GM12878 (cell line): ENCODE measurements around the gene OSM. TPM values are rescaled to one million over a fixed set of nuclear protein-coding genes. Genes with fewer than 3 reads are reported as not detected.

Experiments
- CHD1 ChIP-seq: IDR thresholded peaks from 2 replicates; pipeline ENCODE4 v1.6.1; 2012; ENCODE audit warnings: low read depth, low read length, improper control_type of control experiment
- CTCF ChIP-seq, 3 experiments: IDR thresholded peaks in 2 of 3; conservative IDR thresholded peaks in 1 of 3; 2 replicates each; pipeline ENCODE4 v1.5.1; 2011; ENCODE audit warnings: low read depth in 3 of 3, low read length in 3 of 3, mild to moderate bottlenecking in 3 of 3, control low read depth in 2 of 3, moderate library complexity in 2 of 3, inconsistent platforms in 1 of 3, mixed read lengths in 1 of 3; ENCODE audit not compliant: control insufficient read depth in 2 of 3, insufficient read depth in 1 of 3; ENCODE audit errors: extremely low read depth in 1 of 3
- EED ChIP-seq: sonication (generic); IDR thresholded peaks from 2 replicates; pipeline ENCODE4 v1.6.1; 2016; ENCODE audit warnings: antibody characterized with exemption, low read depth
- ELK1 ChIP-seq: IDR thresholded peaks from 2 replicates; pipeline ENCODE4 v1.6.1; 2012; ENCODE audit warnings: low read depth, low read length, improper control_type of control experiment
- EZH2 ChIP-seq: IDR thresholded peaks from 2 replicates; pipeline ENCODE4 v1.6.1; 2012; ENCODE audit warnings: low read depth, mild to moderate bottlenecking, control low read depth, inconsistent platforms, low read length, borderline replicate concordance; ENCODE audit not compliant: control insufficient read depth
- HDAC6 ChIP-seq: fragments of 200-600 bp; sonication (generic); IDR thresholded peaks from one replicate; pipeline ENCODE4 v1.8.0; 2017; ENCODE audit warnings: antibody characterized with exemption; ENCODE audit not compliant: unreplicated experiment
- HDGF ChIP-seq: fragments of 450-650 bp; IDR thresholded peaks from 2 replicates; pipeline ENCODE4 v1.6.1; 2016; ENCODE audit warnings: antibody characterized with exemption
- IRF5 ChIP-seq: fragments of 450-650 bp; IDR thresholded peaks from 2 replicates; pipeline ENCODE4 v1.6.1; 2017; ENCODE audit warnings: borderline replicate concordance
- JUND ChIP-seq: IDR thresholded peaks from 2 replicates; pipeline ENCODE4 v1.6.1; 2012; ENCODE audit warnings: low read depth, mild to moderate bottlenecking, low read length, improper control_type of control experiment, moderate library complexity
- MEF2B ChIP-seq: fragments of 450-650 bp; IDR thresholded peaks from 2 replicates; pipeline ENCODE4 v1.6.1; 2018; ENCODE audit warnings: mild to moderate bottlenecking, moderate library complexity; ENCODE audit not compliant: partially characterized antibody, poor library complexity, severe bottlenecking
- MTA3 ChIP-seq: IDR thresholded peaks from 2 replicates; pipeline ENCODE4 v1.6.1; 2012; ENCODE audit warnings: low read length, inconsistent platforms, borderline replicate concordance
- MYB ChIP-seq: fragments of 150-350 bp; IDR thresholded peaks from 2 replicates; pipeline ENCODE4 v1.6.1; 2014; ENCODE audit warnings: mild to moderate bottlenecking, low read depth, low read length, borderline replicate concordance
- NFYB ChIP-seq: IDR thresholded peaks from 2 replicates; pipeline ENCODE4 v1.6.1; 2011; ENCODE audit warnings: low read depth, mild to moderate bottlenecking, low read length, improper control_type of control experiment, moderate library complexity; ENCODE audit not compliant: insufficient read depth
- RBBP5 ChIP-seq: fragments of 200-600 bp; sonication (generic); conservative IDR thresholded peaks from 2 replicates; pipeline ENCODE4 v1.6.1; 2016
- RCOR1 ChIP-seq: conservative IDR thresholded peaks from 2 replicates; pipeline ENCODE4 v1.6.1; 2012; ENCODE audit warnings: low read depth, low read length, improper control_type of control experiment
- SMAD1 ChIP-seq: fragments of 450-650 bp; IDR thresholded peaks from 2 replicates; pipeline ENCODE4 v1.6.1; 2018; ENCODE audit warnings: mild to moderate bottlenecking, low read depth; ENCODE audit not compliant: partially characterized antibody
- TCF7 ChIP-seq: IDR thresholded peaks from 2 replicates; pipeline ENCODE4 v1.6.1; 2014; ENCODE audit warnings: antibody characterized with exemption, borderline replicate concordance
- USF1 ChIP-seq: IDR thresholded peaks from 2 replicates; pipeline ENCODE4 v1.6.1; 2011; ENCODE audit warnings: borderline replicate concordance, low read depth, mild to moderate bottlenecking, moderate library complexity, mixed read lengths, low read length; ENCODE audit not compliant: insufficient read depth; ENCODE audit errors: extremely low read length
- WRNIP1 ChIP-seq: IDR thresholded peaks from 2 replicates; pipeline ENCODE4 v1.6.1; 2011; ENCODE audit warnings: low read depth, low read length, improper control_type of control experiment, borderline replicate concordance
- ZNF24 ChIP-seq: fragments of 450-650 bp; IDR thresholded peaks from 2 replicates; pipeline ENCODE4 v1.6.1; 2017; ENCODE audit warnings: antibody characterized with exemption, mild to moderate bottlenecking
- ZNF384 ChIP-seq: IDR thresholded peaks from 2 replicates; pipeline ENCODE4 v1.6.1; 2012; ENCODE audit warnings: low read depth, mild to moderate bottlenecking, low read length, improper control_type of control experiment, borderline replicate concordance
- ZZZ3 ChIP-seq: IDR thresholded peaks from 2 replicates; pipeline ENCODE4 v1.6.1; 2011; ENCODE audit warnings: low read depth; ENCODE audit not compliant: control insufficient read depth, insufficient read length
- polyA plus RNA-seq, 11 experiments: library from polyadenylated mRNA; depleted of rRNA in 4 of 11; unstranded in 6 of 11; stranded (reverse) in 5 of 11; fragments of >200 nt; fragmentation: Nextera tagmentation in 4 of 11; fragmentation: Illumina TruSeq in 1 of 11; extraction: Ambion mirVana in 4 of 11; extraction: Trizol in 1 of 11; gene quantifications; 1 replicate in 1 of 11; 2 replicates in 10 of 11; pipeline versions ENCODE4 v1.2.1 to v1.2.3, GENCODE V29; 2011 to 2016; ENCODE audit warnings: inconsistent platforms in 2 of 11, missing spikeins in 2 of 11, low read depth in 1 of 11
- total RNA-seq, 4 experiments: library from RNA; depleted of rRNA in 3 of 4; stranded (reverse); fragments of >200 nt in 3 of 4; fragmentation: Illumina TruSeq in 1 of 4; extraction: Trizol in 1 of 4; gene quantifications; 2 replicates each; pipeline versions ENCODE4 v1.2.1 to v1.2.3, GENCODE V29; 2013 to 2021
- TF ChIP-seq, protein P1 (sequence below): fragments of 450-650 bp; IDR thresholded peaks from 2 replicates; pipeline ENCODE4 v1.6.1; 2017; ENCODE audit warnings: mild to moderate bottlenecking

OSM gene
- total and polyA plus RNA-seq, 10 of the 15 experiments (the other 5 are each of a cell fraction or from before 2014, with no cell fraction given): 0.06 to 1.4 (median 0.59) TPM

DNA sequence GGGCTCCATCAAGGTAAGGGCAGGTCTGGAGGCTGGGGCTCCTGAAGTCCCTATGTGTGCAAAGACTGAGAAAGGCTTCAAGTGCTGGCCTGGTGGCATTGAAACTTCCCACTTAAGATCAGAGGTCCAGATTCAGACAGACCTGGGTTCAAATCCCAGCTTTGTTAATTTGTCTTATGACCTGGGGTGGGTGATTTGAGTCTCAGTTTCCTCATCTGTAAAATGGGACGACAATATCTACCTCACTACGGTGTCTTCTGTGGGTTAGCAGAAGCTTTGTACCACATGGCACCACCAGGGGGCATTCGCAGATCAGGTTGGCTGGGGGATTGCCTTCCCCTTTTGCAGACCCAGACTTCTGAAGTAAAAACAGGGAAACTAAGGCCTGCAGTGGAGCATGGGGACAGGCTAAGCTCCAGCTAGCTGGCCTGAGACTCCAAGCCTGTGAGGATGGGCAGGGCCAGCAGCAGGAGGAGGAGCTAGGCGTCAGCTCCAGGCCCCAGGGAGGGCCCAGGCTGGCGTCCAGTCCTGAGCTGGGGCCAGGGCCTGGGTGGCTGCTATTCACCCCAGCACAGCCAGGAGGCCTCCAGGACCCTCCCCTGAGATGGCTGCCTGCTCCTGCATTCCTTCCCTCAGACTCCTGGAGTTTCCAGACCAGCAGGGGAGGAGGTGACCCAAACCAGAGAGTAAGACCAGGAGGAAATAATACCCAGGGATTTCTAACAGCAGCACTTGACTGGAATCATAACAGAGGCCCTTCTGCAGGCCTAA, 21.2 kb upstream of the OSM start (continued):
- TF ChIP-seq ZNF384 (no peak), ELK1 (no peak), JUND (no peak), HDGF (peak; percentile 96), EZH2 (no peak), HDAC6 (no peak), IRF5 (no peak), MEF2B (no peak), NFYB (no peak), CTCF (IDR thresholded peaks at IDR 0.05 in 2 of 3, conservative IDR thresholded peaks at IDR 0.05 in 1 of 3; ENCODE audit: control insufficient read depth in 2 of 3, extremely low read depth in 1 of 3, insufficient read depth in 1 of 3, low read depth in 3 of 3, low read length in 3 of 3) (peak; percentile 83 to 92 (median 87)), SMAD1 (no peak), MYB (no peak), USF1 (no peak), RCOR1 (peak; percentile 86; the same call in 1 of the 2 replicates), MTA3 (no peak), EED (no peak), TCF7 (no peak), ZZZ3 (no peak), ZNF24 (no peak), RBBP5 (no peak), WRNIP1 (no peak), CHD1 (no peak)
- TF ChIP-seq, protein P1, sequence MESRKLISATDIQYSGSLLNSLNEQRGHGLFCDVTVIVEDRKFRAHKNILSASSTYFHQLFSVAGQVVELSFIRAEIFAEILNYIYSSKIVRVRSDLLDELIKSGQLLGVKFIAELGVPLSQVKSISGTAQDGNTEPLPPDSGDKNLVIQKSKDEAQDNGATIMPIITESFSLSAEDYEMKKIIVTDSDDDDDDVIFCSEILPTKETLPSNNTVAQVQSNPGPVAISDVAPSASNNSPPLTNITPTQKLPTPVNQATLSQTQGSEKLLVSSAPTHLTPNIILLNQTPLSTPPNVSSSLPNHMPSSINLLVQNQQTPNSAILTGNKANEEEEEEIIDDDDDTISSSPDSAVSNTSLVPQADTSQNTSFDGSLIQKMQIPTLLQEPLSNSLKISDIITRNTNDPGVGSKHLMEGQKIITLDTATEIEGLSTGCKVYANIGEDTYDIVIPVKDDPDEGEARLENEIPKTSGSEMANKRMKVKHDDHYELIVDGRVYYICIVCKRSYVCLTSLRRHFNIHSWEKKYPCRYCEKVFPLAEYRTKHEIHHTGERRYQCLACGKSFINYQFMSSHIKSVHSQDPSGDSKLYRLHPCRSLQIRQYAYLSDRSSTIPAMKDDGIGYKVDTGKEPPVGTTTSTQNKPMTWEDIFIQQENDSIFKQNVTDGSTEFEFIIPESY: 0 out of 2 replicates have a peak, but pooled peaks have one; percentile 35
